GM18498 (cell line): ENCODE results near the gene CHRNB1.

Experiments used
- ATAC-seq: cut with Tn5 transposase; IDR thresholded peaks from one replicate; pipeline ENCODE4 v1.9.1; 2021; ENCODE audit warnings: mild to moderate bottlenecking, moderate library complexity; ENCODE audit not compliant: unreplicated experiment

Gene CHRNB1, protein sequence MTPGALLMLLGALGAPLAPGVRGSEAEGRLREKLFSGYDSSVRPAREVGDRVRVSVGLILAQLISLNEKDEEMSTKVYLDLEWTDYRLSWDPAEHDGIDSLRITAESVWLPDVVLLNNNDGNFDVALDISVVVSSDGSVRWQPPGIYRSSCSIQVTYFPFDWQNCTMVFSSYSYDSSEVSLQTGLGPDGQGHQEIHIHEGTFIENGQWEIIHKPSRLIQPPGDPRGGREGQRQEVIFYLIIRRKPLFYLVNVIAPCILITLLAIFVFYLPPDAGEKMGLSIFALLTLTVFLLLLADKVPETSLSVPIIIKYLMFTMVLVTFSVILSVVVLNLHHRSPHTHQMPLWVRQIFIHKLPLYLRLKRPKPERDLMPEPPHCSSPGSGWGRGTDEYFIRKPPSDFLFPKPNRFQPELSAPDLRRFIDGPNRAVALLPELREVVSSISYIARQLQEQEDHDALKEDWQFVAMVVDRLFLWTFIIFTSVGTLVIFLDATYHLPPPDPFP

DNA sequence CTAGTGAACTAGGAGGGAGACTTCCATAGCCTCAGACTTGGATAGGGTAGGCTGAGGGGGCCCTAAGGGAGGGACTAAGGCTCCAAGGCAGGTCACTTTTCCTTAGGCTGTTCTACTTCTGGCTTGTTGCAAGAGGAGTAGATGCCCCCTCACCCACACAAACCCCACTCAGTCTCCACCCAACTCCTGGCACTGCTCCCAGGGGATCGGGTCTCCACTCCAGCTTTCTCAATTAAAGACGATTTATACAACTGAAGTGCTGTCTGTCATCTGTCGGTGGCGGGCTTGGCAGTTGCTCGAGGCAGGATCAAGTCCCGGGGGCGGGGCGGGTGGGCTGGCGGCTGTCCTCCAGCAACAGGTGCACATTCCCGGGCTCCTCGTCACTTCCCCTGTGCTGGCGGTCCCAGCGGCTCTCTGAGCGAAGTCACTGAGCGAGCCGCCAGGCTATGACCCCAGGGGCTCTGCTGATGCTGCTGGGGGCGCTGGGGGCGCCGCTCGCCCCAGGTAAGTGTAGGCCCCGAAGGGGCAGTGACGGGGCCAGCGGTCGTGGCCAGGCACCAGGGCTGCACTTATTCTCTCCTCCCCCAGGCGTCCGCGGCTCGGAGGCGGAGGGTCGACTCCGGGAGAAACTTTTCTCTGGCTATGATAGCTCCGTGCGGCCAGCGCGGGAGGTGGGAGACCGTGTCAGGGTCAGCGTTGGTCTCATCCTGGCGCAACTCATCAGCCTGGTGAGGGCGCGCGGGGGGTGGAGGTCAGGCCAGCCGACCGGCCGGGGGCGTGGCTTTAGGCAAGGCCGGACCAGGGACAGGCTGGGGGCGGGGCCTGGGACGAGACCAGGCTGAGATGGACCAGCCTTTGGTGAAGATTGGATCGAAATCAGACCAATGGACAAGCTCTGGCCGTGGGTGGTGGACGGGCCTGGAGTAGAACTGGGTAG is at the start of gene CHRNB1:
TSS of gene CHRNB1 (plus strand) at position 380 of the 937 bp plus-strand sequence. CDS start at position 447, 67 bp downstream.
- no peak for ATAC-seq

DNA sequence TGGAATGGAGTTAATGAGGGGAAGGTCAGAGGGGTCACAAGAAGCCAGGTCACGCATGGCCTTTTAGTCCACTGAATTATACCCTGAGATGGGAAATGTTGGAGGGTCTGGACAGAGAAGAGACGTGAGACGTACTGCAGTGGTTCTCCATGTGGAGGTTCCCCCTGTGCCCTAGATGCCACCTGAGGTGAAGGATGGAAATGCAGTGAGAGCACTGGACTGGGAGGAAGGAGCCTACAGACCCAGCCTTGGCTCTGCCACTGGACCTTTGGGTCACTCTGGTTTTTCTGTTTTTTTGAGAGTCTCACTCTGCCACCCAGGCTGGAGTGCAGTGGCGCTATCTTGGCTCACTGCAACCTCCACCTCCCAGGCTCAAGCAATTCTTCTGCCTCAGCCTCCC is 48.7 kb upstream of the CHRNB1 start:
- no peak for ATAC-seq

DNA sequence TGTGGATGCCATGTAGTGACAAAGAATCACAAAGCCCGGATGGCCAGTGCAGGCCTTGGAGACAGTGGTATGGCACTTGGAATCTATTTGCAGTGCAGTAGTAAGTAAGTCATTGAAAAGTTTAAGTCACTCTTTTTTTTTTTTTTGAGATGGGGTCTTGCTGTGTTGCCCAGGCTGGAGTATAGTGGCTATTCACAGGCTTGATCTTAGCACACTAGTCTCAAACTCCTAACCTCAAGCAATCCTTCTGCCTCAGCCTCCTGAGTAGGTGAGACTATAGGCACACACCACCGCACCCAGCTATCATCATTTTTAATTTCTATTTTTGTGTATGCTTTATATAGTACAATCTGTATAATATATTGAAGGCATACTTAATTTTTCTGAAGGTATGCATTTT is 46.2 kb upstream of the CHRNB1 start:
- ATAC-seq: no peak

DNA sequence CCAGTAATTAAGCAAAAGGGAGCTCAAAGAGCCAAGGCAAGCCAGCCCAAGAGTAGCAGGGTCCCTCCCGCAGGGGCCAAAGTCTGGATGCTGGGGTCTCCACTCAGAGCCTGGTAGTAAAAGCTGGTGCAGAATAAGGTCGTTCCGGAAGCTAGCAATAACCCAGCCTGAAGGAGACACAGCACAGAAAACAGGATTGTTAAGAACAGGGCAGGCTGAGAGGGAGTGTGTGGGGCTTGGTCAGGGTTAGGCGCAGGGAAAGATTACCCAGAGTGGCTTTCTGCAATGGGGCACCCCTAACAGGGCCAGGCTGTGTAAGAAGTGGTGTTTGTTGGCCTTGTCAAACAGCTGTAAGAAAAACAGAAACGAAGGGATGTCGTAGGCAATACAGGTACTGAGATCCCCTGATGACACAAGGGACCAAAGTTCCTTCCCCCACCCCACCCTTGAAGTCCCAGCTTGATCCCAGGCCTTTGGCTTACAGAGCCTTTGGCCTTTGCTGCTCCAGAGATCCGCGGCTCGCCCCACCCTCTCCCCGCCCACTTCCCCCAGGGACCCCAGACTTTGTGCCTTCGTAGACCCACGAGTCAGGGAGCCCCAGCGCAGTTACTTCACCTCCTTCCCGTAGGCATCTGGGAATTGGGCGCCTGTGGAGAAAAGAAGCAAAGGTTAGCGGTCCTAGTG is 41.7 kb upstream of the CHRNB1 start:
- ATAC-seq: no peak

DNA sequence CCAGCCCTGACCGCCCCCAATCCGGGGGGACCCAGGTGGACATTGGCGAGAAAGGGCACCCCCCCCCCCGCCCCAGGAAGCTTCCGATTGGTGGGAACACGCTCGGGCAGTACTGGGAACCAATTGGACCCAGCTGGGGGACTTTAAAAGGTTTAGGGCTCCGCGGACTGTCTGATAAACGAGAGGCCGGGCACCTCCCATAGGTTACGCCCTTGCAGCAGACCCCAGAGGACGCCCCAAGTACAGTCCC is 41.2 kb upstream of the CHRNB1 start:
- no peak for ATAC-seq

DNA sequence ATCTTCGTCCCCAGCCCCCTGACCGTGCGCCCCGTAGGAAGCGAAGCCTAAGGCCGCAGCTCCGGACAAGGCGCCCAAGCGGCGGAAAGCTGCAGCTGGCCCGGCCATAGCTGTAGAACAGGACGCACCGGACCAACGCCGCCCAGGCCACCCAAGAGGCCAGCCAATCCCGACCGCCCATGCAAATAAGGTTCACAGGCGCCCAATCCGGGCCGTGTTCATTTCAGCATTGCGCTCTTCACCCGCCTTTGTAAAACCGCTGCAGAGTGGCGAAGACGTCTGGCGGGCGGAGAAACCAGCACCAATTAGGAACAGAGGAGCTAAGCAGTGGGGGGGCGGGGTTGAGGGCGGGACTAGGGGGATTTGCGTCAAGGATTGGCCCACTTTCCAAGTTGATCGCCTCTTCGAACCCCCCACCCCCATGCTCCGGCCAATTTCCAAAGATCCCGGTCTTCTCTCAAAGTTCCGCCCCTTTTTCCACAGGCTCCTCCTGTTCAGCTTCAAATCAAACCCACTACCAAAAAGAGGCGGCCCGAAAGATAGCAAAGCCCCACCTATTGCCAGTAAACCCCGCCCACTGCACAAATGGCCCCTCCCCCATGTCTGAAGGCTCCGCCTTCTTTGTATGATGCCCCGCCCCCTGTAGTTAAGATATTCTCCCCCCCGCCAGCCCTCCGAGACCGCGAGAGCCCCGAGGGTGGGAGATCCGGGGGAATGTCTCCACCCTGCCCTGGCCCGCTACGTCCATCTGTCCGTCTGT is 40.7 kb upstream of the CHRNB1 start, which contains the start of gene TMEM256:
TSS of gene TMEM256 (minus strand) at position 121 of the 760 bp plus-strand sequence. CDS start at position 108, 13 bp downstream.
- ATAC-seq: peak; percentile 95

DNA sequence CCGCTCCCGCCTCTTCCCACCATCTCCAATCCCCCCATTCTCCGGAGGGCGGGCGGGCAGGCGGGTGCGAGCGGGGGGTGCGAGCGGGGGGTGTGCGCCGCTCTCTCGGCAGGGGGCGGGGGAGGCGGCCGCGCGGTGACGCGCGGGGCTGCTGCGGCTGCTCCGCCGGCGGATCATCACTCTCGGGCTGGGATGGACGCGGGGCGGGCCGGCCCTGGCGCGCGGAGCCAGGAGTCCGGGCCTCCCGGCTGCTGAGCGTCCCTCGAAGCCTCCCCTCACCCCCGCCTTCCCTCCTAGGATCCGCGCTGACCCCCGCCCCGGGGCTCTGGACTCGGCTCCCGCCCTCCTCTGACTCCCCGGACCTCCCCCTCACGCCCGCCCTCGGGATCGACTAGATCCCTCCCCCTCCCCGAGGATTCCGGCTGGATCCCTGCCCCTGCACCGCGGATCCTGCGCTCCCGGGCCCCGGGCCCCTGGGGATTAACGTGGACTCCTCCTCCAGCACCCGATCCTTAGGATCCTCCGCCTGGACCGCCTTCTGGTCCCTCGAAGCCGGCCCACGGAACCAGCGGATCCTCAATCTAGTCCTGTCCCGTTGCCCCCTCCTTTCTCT is 40.0 kb upstream of the CHRNB1 start:
- ATAC-seq: peak; percentile 3

DNA sequence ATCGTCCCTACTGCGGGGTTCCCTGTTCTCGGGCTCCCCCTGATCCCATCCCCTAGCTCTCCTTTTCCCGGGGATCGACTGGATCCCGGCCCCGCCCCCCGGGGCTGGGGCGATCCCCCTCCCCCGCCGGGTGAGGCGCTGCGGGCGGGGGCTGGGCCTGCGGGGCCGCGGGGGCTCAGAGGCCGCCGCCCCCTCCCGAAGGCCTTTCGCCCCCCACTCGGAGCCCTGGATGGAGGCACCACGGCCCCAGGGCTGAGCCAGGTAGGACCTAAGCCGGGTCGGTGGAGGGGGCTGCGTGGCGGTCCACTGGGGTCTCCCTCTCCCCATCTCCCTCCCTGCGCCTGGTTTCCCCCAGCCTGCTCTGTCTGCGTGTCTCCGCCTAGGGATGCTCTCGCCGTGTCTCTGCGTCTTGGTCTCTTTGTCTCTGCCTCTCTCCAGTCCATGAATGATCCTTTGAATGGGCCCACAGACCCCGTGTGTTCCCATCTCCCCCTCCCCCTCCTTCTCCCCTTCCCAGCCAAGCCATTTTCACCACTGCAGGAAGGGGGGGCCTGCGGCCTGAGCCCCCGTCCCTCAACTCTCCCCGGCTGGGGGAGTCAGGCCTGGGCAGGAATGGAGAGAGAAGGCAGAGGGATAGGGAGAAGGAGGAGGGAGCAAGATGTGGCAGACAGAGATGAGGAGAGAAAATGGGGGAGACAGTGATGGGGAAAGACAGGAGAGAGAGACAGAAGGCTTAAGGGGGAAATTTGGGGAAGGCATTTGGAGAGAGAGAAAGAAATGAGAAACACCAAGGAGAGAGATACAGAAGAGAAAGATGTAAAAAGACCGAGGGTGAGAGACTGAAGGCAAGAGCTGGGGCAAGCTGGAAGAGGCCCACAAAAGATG is 39.3 kb upstream of the CHRNB1 start:
- ATAC-seq: no peak

DNA sequence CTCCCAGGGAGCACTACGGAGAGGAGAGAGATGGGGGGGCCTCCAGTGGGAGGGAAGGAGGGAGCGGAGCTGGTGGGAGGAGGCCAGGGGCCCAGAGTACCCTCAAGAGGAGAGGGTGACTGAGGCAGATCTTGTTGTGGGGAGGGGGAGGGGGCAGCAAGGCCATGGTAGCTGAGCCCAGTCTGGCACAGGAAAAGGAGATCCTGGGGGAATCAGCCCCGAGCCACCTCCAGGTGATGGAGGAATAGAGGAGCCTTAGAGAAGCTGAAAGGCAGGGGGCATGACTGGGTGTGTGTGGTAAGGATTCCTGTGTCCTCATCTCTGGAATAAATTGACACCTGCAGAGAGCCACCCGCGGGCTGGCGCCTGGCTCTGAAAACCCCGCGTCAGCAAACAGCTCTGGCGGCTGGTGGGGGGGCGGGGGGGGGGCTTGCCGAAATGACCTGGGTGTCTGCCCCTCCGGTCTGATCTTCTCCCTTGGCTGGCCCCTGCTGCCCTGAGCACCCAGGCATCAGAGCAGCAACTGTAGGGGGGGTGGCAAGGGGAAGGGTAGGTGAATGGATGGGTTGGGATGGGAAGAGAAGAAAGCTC is 38.5 kb upstream of the CHRNB1 start:
- ATAC-seq: no peak

DNA sequence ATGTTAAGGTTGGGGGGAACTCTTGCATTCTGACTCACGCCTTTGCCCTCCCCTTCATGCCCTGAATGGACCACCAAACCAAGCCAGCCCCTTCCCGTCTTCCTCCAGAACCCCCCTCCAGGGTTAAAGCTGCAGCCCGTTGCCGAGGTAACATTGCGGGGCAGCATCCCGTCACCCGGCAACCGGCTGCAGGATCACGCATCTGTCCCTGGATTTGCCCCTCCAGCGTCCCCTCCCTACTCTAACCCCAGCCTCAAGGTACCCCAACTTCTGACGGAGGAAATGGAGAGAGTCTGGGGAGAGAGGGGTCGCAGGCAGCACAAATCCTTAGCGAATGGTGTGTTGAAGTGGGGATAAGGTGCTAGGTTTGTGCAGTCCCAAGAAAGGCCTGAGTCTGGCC is 37.8 kb upstream of the CHRNB1 start:
- no peak for ATAC-seq

DNA sequence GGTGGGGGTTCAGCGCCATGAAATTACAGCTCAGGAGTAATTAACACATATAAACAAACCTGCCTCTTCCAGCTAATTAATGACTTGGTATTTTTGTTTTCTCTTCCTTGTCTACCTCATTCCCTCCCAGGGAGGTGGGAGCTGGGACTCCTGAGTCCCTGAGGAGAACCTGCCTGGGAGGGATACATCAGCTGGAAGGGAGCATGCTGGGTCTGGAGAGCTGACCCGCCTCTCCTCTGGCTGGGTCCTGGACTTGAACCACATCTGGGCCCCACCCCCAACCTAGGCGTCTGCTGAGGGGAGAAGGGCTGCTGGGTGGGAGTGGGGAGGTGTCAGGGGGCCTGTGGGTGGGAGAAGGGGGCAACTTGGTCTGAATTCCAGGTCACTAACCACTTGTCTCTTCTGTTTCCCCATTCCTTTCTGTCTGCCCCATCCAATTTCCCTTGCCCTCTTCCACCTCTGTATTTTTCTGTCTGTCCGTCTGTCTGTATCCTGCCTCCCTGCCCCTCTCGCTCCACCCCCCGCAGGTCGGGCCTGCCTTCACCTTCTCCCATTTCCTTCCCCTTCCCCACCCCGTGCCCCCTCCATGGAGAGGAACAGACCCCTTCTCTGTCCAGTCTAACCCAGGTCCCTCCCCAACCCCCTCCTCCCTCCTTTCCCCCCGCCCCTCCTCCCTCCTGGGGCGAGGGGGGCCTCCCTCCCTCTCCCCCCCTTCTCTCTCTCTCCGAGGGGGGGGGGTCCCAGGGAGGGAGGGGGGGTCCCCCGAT is 37.2 kb upstream of the CHRNB1 start, which contains the start of gene NLGN2:
TSS of gene NLGN2 (plus strand) at position 361 of the 767 bp plus-strand sequence. CDS start 411 bp downstream, outside the sequence.
- ATAC-seq: no peak

DNA sequence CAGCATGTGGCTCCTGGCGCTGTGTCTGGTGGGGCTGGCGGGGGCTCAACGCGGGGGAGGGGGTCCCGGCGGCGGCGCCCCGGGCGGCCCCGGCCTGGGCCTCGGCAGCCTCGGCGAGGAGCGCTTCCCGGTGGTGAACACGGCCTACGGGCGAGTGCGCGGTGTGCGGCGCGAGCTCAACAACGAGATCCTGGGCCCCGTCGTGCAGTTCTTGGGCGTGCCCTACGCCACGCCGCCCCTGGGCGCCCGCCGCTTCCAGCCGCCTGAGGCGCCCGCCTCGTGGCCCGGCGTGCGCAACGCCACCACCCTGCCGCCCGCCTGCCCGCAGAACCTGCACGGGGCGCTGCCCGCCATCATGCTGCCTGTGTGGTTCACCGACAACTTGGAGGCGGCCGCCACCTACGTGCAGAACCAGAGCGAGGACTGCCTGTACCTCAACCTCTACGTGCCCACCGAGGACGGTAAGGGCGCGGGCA is 36.6 kb upstream of the CHRNB1 start:
- no peak for ATAC-seq

DNA sequence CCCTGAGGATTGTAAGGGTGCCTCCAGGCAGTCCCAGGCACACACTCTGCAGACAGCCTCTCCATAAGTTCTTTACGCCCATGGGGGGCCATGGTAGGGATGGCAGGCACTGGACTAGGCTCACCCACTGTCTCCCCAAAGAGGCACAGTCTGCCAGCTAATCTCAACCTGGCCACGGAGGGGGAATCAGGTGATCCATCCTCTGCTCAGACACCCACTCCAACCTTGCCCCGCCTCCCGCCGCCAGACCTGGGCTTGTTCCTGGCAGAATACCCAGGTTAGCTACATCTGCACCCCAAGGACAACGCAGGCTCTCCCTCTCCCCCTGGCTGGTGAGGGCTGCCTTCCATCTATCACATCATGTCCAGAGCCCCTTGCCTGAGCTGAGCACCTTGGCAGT is 36.0 kb upstream of the CHRNB1 start:
- ATAC-seq: no peak

DNA sequence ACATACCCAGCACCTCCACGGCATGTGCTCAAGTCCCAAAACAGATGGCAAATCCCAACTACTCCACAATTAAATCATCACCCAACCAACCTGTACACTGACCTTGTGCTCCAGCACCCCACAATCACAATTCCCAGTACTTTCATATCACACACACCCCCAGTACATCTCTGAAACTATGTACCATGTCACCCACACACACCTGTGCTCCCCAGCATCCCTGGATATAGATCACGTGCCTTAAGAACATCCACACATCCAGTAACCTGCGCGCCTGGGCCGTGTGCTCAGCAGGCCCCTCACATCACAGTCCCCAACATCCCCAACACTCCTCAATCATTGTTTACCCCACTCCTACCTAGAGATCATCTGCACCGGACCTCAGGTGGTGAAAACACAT is 35.1 kb upstream of the CHRNB1 start:
- ATAC-seq: no peak

DNA sequence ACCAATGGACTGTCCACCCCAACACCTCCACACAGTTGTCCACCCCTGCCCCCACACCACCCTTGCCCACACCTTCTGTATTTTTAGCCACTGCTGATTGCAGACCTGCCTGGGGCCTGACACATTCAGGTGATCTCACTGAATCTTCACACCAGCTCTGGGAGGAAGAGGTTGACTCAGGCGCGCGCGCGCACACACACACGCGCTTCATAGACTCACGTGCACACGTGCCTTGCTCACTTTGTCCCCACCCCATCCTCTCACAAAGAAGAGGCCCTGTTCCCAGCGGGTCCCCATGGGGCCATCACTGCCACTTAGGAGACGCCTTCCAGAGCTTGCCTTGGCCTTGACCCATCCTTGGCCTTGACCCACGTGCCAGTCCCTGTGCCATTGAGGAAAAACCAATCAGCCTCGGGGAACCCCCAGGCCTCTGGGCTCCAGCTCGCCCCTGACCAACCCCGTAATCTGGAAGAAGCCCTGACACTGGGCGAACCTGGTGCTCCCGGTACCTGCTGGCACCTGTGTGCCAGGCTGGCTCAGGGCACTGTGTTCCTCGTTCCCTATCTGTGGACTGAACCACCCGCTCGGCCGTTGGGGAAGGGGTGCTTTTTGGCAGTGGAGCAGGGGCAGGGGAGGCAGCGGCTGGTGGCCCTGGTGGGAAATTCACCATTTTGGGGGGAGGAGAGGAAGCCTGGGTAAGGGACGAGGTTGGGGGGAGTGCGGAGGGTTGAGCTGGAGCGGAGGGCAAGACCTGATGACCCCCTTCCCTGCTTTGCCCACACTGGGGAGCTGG is 34.0 kb upstream of the CHRNB1 start:
- no peak for ATAC-seq

DNA sequence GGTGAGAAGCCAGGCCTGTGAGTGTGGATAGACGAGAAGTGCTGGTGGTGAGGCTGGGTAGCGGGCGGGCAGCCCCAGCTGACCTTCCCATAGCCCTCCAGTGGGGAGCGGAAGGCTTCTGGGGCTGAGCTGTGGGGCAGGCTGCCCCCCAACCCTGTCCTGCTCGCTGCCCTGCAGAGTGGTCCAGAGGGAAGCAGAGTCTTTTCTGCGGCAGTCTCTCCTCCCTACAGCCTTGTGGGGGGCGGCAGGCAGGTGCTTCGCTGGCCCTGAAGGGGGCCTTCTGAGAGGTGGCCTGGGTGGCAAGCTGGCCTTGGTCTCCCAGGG is 33.5 kb upstream of the CHRNB1 start:
- no peak for ATAC-seq

DNA sequence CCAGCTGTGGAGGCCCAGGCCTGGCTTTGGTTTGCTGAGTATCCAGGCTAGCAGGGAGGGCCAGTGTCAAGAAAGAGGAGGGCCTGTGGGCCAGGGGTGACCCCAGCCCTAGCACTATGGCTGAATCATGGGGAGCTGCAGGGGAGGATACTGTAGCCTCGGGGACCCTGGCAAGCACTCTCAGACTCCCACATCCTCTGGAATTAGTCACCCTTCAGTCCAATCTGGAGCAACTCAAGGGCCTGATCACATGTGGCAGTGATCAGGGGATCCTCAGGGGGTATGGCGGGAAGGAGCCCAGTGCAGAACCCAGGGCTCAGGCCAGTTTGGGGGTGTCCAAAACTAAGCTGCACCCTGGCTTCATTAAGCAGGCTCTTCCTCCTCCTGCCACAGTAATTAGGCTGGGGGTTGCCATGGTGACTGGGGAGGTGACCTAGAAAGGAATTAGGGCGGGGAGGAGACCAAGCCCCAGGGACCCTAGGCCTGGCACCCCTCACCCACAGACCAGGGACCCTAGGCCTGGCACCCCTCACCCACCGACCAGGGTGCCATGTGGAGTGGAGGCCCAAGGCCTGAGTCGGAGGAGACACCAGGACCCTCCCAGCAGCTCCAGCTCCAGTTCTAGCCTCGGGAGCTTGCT is 31.4 kb upstream of the CHRNB1 start:
- no peak for ATAC-seq
